ENCODE results near the gene SERINC4. TPM values are rescaled to one million over a fixed set of nuclear protein-coding genes. Genes with fewer than 3 reads are reported as not detected.

Gene SERINC4
- total RNA-seq, 2 experiments from 2014 or later, result 0.15 to 0.18 TPM

GRCh38 chr15:43795197-43795596 lies 4.8 kb downstream of the SERINC4 start:
- Mint-ChIP-seq H3K36me3 (ENCODE audit: low read depth) (peaks cover 74% of the 10 kb centered on the region), H3K4me1 (peaks cover 61% of the 10 kb centered on the region), H3K27ac (no peak overlapping the region), H3K4me3 (no peak overlapping the region), H3K9me3 (no peaks in the 10 kb centered on the region), H3K27me3 (no peaks in the 10 kb centered on the region)
- ChIA-PET POLR2A (interaction anchor here (1.0 to 12.2 kb wide), 7 partner anchors 8 to 49 kb away, joined by 3 to 163 read pairs (median 4); partner anchors contain the start of genes ELL3, MFAP1, PDIA3 and WDR76), CTCF (interaction anchor here (0.9 kb wide), 1 partner anchor 29 kb away, joined by 4 read pairs; the partner anchor contains the start of gene MFAP1)
- DNase-seq, result no peak

- ChIA-PET CTCF (interaction anchor here (0.9 kb wide), 1 partner anchor 30 kb away, joined by 4 read pairs; the partner anchor contains the start of gene MFAP1), POLR2A (interaction anchor here (1.0 to 12.2 kb wide), 6 partner anchors 9 to 45 kb away, joined by 3 to 163 read pairs (median 4); partner anchors contain the start of genes ELL3, MFAP1 and WDR76)
- peaks cover 53% of the 10 kb centered on the region for H3K4me1 Mint-ChIP-seq
- peak overlapping the region; percentile 95 for H3K4me3 Mint-ChIP-seq
- H3K9me3 Mint-ChIP-seq, result no peaks in the 10 kb centered on the region
- H3K36me3 Mint-ChIP-seq (ENCODE audit: low read depth), result peaks cover 67% of the 10 kb centered on the region
- H3K27me3 Mint-ChIP-seq, result no peaks in the 10 kb centered on the region
- DNase-seq, result no peak
- peak overlapping the region; percentile 44 for H3K27ac Mint-ChIP-seq
Observed at GRCh38 chr15:43794269-43795037, 5.6 kb downstream of the SERINC4 start.

- no peak for DNase-seq
- no peaks in the 10 kb centered on the region for H3K27me3 Mint-ChIP-seq
- H3K36me3 Mint-ChIP-seq (ENCODE audit: low read depth), result peaks cover 59% of the 10 kb centered on the region
- POLR2A ChIA-PET, result interaction anchor here (1.1 to 12.2 kb wide), 12 partner anchors 8 to 283 kb away, joined by 3 to 163 read pairs (median 9); partner anchors contain the start of genes ELL3, HYPK, MFAP1 and PDIA3
- H3K27ac Mint-ChIP-seq, result peak overlapping the region; percentile 95
- CTCF ChIA-PET, result interaction anchor here (0.9 to 1.2 kb wide), 3 partner anchors 8 to 31 kb away, joined by 3 to 4 read pairs (median 4); partner anchors contain the start of genes ELL3 and MFAP1
- H3K4me3 Mint-ChIP-seq, result peak overlapping the region; percentile 95
- no peaks in the 10 kb centered on the region for H3K9me3 Mint-ChIP-seq
- peaks cover 46% of the 10 kb centered on the region for H3K4me1 Mint-ChIP-seq
Observed at GRCh38 chr15:43793647-43794046, 6.4 kb downstream of the SERINC4 start.

GRCh38 chr15:43792761-43793476 lies 7.1 kb downstream of the SERINC4 start:
- POLR2A ChIA-PET, result interaction anchor here (1.1 to 5.2 kb wide), 11 partner anchors 9 to 282 kb away, joined by 3 to 88 read pairs (median 6); partner anchors contain the start of genes ELL3, HYPK, MFAP1 and PDIA3
- H3K9me3 Mint-ChIP-seq, result no peaks in the 10 kb centered on the region
- H3K36me3 Mint-ChIP-seq (ENCODE audit: low read depth), result peaks cover 53% of the 10 kb centered on the region
- H3K27ac Mint-ChIP-seq, result peak overlapping the region; percentile 95
- H3K4me1 Mint-ChIP-seq, result peaks cover 41% of the 10 kb centered on the region
- CTCF ChIA-PET, result interaction anchor here (0.6 to 1.2 kb wide), 4 partner anchors 9 to 416 kb away, joined by 3 to 4 read pairs (median 4); partner anchors contain the start of genes ELL3 and MFAP1
- peak; percentile 35 for DNase-seq
- no peaks in the 10 kb centered on the region for H3K27me3 Mint-ChIP-seq
- peak overlapping the region; percentile 95 for H3K4me3 Mint-ChIP-seq

GRCh38 chr15:43791993-43792760 lies 7.8 kb downstream of the SERINC4 start, which contains the start of gene SERF2:
TSS of gene SERF2 (plus strand) at chr15:43792320. CDS start at chr15:43792377, 57 bp downstream.
- peak; percentile 100 for DNase-seq
- Mint-ChIP-seq H3K27ac (peak within 1 kb of the TSS; percentile 95), H3K27me3 (no peaks in the 10 kb centered on the region), H3K4me3 (peak within 1 kb of the TSS; percentile 95), H3K36me3 (ENCODE audit: low read depth) (peaks cover 49% of the 10 kb centered on the region), H3K9me3 (no peaks in the 10 kb centered on the region), H3K4me1 (peaks cover 38% of the 10 kb centered on the region)
- POLR2A ChIA-PET, result interaction anchor here (1.0 to 5.2 kb wide), 11 partner anchors 9 to 281 kb away, joined by 3 to 88 read pairs (median 6); partner anchors contain the start of genes ELL3, HYPK, MFAP1 and PDIA3
- CTCF ChIA-PET, result interaction anchor here (0.6 to 1.2 kb wide), 5 partner anchors 10 to 416 kb away, joined by 3 to 7 read pairs (median 4); partner anchors contain the start of genes ELL3 and MFAP1

- Mint-ChIP-seq H3K27me3 (no peaks in the 10 kb centered on the region), H3K4me1 (peaks cover 20% of the 10 kb centered on the region), H3K9me3 (no peaks in the 10 kb centered on the region), H3K36me3 (ENCODE audit: low read depth) (peaks cover 23% of the 10 kb centered on the region), H3K27ac (no peak overlapping the region), H3K4me3 (no peak overlapping the region)
- CTCF ChIA-PET, result interaction anchor here (0.7 to 2.1 kb wide), 4 partner anchors 11 to 44 kb away, joined by 3 to 9 read pairs (median 5); partner anchors contain the start of genes ELL3, HYPK, PDIA3 and SERINC4
- no peak for DNase-seq
- POLR2A ChIA-PET, result interaction anchor here (1.3 to 5.2 kb wide), 5 partner anchors 12 to 36 kb away, joined by 4 to 88 read pairs (median 6); partner anchors contain the start of genes ELL3, HYPK, MFAP1 and SERINC4
Observed at GRCh38 chr15:43789409-43789808, 10.6 kb downstream of the SERINC4 start.

GRCh38 chr15:43779016-43779415 lies 21.0 kb downstream of the SERINC4 start:
- Mint-ChIP-seq H3K27me3 (peaks cover 26% of the 10 kb centered on the region), H3K9me3 (no peaks in the 10 kb centered on the region), H3K4me1 (peaks cover 16% of the 10 kb centered on the region), H3K4me3 (no peak overlapping the region), H3K36me3 (ENCODE audit: low read depth) (peaks cover 1% of the 10 kb centered on the region), H3K27ac (no peak overlapping the region)
- DNase-seq, result no peak
- POLR2A ChIA-PET, result interaction anchor here (1.4 to 5.0 kb wide), 2 partner anchors 13 to 25 kb away, joined by 4 to 45 read pairs; partner anchors contain the start of gene SERF2
- CTCF ChIA-PET, result interaction anchor here (1.2 kb wide), 1 partner anchor 10 kb away, joined by 5 read pairs; no protein-coding TSS in a partner anchor

GRCh38 chr15:43777267-43777914 lies 22.6 kb downstream of the SERINC4 start:
- peaks cover 25% of the 10 kb centered on the region for H3K27me3 Mint-ChIP-seq
- peaks cover 16% of the 10 kb centered on the region for H3K4me1 Mint-ChIP-seq
- H3K4me3 Mint-ChIP-seq, result peak overlapping the region; percentile 81
- peaks cover 13% of the 10 kb centered on the region for H3K36me3 Mint-ChIP-seq (ENCODE audit: low read depth)
- POLR2A ChIA-PET, result interaction anchor here (0.6 to 5.0 kb wide), 18 partner anchors 9 to 266 kb away, joined by 3 to 45 read pairs (median 5); partner anchors contain the start of genes HYPK, MFAP1, PDIA3 and SERF2
- CTCF ChIA-PET, result interaction anchor here (0.6 to 1.8 kb wide), 15 partner anchors 9 to 530 kb away, joined by 3 to 10 read pairs (median 4); partner anchors contain the start of genes HYPK, MFAP1, SERF2 and SERINC4
- no peaks in the 10 kb centered on the region for H3K9me3 Mint-ChIP-seq
- DNase-seq, result peak; percentile 81
- H3K27ac Mint-ChIP-seq, result peak overlapping the region; percentile 63

GRCh38 chr15:43776718-43777266 lies 23.2 kb downstream of the SERINC4 start, which contains the start of gene ELL3:
TSS of gene ELL3 (minus strand) at chr15:43776966. CDS start at chr15:43776901, 65 bp downstream.
- Mint-ChIP-seq H3K27me3 (peaks cover 21% of the 10 kb centered on the region), H3K27ac (peak within 1 kb of the TSS; percentile 63), H3K4me1 (peaks cover 16% of the 10 kb centered on the region), H3K36me3 (ENCODE audit: low read depth) (peaks cover 19% of the 10 kb centered on the region), H3K4me3 (peak within 1 kb of the TSS; percentile 81), H3K9me3 (no peaks in the 10 kb centered on the region)
- POLR2A ChIA-PET, result interaction anchor here (0.7 to 5.0 kb wide), 17 partner anchors 10 to 266 kb away, joined by 3 to 45 read pairs (median 5); partner anchors contain the start of genes HYPK, MFAP1, PDIA3 and SERF2
- CTCF ChIA-PET, result interaction anchor here (0.6 to 1.8 kb wide), 15 partner anchors 9 to 530 kb away, joined by 3 to 10 read pairs (median 4); partner anchors contain the start of genes HYPK, MFAP1, SERF2 and SERINC4
- DNase-seq, result peak; percentile 75

GRCh38 chr15:43776101-43776717 lies 23.8 kb downstream of the SERINC4 start:
- H3K4me1 Mint-ChIP-seq, result peaks cover 18% of the 10 kb centered on the region
- DNase-seq, result no peak
- CTCF ChIA-PET, result interaction anchor here (0.7 to 1.8 kb wide), 13 partner anchors 10 to 55 kb away, joined by 3 to 10 read pairs (median 4); partner anchors contain the start of genes HYPK, MFAP1, SERF2 and SERINC4
- peaks cover 20% of the 10 kb centered on the region for H3K27me3 Mint-ChIP-seq
- H3K9me3 Mint-ChIP-seq, result no peaks in the 10 kb centered on the region
- POLR2A ChIA-PET, result interaction anchor here (0.7 to 5.0 kb wide), 13 partner anchors 10 to 57 kb away, joined by 3 to 45 read pairs (median 5); partner anchors contain the start of genes HYPK, MFAP1, PDIA3 and SERF2
- no peak overlapping the region for H3K27ac Mint-ChIP-seq
- H3K4me3 Mint-ChIP-seq, result peak overlapping the region; percentile 81
- H3K36me3 Mint-ChIP-seq (ENCODE audit: low read depth), result peaks cover 24% of the 10 kb centered on the region

Measured in activated CD4-positive, alpha-beta memory T cell treated with anti-CD3 and anti-CD28 coated beads, Interleukin-2, amount 10 ng/mL, durations not matched to agents 7 days and 5 days (primary cell).